GM20431 (cell line): ENCODE measurements around the gene MAN2B1.
"Not testable (repeated sequence)": the region's sequence is repeated elsewhere in the genome, so short reads cannot be mapped to it uniquely, and the experiment has no call there.

ENCODE experiments used
- in situ Hi-C: fragments of 300-500 bp; cut with MseI, MboI; formaldehyde crosslinking; loops from one replicate; pipeline ENCODE4 v1.15.0; 2020; ENCODE audit warnings: low sequenced_read_pairs; ENCODE audit not compliant: unreplicated experiment

MAN2B1 gene

DNA sequence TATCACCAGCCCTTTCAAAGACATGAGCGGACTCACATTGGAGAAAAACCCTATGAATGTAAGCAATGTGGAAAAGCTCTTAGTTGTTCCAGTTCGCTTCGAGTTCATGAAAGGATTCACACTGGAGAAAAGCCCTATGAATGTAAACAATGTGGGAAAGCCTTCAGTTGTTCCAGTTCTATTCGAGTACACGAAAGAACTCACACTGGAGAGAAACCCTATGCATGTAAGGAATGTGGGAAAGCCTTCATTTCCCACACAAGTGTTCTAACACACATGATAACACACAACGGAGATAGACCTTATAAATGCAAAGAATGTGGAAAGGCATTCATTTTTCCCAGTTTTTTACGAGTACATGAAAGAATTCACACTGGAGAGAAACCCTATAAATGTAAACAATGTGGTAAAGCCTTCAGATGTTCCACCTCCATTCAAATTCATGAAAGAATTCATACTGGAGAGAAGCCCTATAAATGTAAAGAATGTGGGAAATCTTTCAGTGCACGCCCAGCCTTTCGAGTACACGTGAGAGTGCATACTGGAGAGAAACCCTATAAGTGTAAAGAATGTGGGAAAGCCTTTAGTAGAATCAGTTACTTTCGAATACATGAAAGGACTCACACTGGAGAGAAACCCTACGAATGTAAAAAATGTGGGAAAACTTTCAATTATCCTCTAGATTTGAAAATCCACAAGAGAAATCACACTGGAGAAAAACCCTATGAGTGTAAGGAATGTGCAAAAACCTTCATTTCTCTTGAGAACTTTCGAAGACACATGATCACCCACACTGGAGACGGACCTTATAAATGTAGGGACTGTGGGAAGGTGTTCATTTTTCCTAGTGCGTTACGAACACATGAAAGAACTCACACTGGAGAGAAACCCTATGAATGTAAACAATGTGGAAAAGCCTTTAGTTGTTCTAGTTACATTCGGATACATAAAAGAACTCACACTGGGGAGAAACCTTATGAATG, 38.2 kb downstream of the MAN2B1 start:
- in situ Hi-C loops: no loop called here

DNA sequence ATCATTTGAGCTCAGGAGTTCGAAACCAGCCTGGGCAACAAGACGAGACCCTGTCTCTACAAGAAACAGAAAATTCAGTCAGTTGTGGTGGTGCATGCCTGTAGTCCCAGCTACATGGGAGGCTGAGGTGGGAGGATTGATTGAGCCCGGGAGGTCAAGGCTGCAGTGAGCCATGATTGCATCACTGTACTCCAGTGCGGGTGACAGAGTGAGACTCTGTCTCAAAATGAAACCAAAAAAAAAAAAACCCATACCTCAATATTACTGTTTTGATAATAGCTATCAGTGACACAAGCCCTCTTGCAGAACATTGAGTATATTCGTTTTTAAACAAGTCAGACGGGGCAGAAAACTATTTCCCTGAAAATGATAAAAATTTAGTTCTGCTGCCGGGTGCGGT, 39.6 kb downstream of the MAN2B1 start:
- in situ Hi-C loops: no loop called here

DNA sequence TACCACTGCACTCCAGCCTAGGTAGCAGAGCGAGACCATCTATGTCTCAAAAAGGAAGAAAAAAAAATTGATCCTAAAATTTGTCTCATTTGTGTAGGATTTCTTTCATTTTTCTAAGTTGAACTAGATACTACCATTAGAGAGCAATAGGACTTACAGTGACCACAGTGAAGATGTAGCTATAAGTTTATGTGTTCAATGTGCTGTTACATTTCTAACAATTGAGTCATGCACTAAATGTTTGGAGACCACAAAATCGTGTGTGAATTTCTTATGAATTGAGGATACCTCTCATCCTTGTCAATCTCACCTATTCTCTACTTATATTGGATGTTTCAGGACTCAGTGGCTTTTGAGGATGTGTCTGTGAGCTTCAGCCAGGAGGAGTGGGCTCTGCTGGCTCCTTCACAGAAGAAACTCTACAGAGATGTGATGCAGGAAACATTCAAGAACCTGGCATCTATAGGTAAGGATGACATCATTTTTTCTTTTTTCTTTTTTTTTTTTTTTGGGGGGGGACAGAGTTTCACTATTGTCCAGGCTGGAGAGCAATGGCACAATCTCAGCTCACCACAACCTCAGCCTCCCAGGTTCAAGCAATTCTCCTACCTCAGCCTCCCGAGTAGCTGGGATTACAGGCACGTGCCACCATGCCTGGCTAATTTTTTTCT, 43.0 kb downstream of the MAN2B1 start:
- in situ Hi-C loops: no loop called here

DNA sequence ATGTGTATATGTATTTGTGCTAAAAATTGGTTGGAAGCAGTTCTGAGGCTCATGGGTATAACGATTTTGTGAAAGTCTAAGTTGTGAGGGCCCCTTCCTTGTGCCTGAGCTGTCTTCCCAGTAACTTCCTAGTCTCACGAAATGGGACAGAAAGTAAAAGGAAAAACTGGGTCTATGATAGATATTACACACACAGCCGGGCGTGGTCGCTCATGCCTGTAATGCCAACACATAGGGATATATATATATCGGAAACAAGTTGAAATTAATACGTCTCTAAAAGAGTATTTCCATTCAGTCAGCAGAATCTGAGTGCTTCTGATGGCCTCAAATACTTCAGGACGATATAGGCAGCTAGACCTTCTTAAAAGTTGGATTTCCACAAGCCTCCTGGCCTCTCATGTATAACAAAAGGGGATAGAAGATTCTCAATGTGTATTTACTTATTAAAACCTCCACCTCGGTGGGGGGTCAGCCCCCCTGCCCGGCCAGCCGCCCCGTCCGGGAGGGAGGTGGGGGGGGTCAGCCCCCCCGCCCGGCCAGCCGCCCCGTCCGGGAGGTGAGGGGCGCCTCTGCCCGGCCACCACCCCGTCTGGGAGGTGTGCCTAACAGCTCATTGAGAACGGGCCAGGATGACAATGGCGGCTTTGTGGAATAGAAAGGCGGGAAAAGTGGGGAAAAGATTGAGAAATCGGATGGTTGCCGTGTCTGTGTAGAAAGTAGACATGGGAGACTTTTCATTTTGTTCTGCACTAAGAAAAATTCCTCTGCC, 45.1 kb downstream of the MAN2B1 start:
- in situ Hi-C loops: not testable (repeated sequence)

DNA sequence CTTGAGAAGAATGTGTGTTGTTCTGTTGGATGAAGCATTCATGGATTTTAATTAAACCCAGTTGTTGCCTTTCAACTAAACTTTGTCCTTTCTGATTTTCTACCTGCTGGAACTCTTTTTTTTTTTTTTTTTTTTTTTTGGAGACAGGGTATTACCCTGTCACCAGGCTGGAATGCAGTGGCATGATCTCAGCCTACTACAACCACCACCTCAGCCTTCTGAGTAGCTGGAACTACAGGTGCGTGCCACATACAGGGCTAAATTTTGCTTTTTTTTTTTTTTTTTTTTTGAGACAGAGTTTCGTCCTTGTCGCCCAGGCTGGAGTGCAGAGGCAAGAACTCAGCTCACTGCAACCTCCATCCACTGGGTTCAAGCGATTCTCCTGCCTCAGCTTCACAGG, 48.9 kb downstream of the MAN2B1 start:
- in situ Hi-C loops: no loop called here

DNA sequence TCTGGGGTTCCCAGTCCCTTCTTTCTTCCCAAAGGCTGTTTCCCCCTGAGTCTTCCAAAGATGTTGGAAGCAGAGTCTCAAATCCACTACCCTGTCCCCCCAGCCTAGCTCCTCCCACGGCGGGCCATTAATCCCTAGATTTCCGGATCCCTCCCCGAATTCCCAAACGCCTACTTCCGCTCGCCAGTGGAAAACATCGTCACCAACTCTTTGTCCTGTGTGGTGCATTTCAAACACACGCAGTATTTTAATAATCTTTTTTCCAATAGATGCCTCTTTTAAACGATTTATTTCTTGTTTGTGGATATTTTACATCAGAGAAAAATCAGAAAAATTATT, 55.2 kb downstream of the MAN2B1 start:
- in situ Hi-C loops: no loop called here

DNA sequence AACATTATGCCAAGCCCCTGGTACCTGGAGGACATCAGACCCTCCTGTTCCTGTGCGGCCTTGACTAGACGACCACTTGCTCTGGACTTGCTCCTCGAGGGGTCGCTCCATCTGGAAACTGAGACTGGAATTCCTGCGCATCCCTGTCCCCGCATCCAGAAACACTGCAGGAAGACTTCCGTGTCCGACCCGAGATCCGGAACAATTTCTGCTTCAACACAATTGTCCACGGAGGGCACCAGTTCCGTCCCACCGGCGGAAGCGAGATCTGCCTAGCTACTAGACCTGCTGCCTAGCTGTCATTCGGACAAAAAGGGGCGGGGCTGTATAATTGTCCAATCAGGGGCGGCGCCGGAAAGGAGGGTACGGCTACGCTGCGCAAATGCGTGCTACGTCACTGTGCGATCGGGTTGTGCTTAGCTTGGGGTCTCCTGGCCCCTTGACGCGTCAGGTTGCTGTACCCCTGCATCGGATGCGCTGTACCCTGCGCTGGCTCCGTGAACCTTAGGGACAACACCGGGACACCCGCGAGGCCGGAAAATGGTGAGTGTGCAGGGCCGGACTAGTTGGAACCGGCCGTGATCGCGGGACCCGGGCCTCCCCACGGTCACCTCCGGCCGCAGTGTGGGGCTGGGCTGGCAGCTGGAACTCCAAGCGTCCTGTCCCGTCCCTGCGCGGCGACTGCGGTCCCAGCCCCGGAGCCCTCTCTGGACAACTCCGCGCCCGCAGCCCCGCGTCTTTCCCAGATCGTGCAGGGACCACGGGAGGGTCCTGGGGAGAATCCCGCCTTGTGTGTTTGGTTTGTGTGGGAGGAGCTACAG, 55.8 kb downstream of the MAN2B1 start, which contains the start of the genes ZNF490 and ZNF791:
TSS of gene ZNF490 (minus strand) at position 274 of the 821 bp plus-strand sequence. CDS start at position 141, 133 bp downstream.
TSS of gene ZNF791 (plus strand) at position 381 of the 821 bp plus-strand sequence. CDS start at position 541, 160 bp downstream.
- in situ Hi-C loops: no loop called here

DNA sequence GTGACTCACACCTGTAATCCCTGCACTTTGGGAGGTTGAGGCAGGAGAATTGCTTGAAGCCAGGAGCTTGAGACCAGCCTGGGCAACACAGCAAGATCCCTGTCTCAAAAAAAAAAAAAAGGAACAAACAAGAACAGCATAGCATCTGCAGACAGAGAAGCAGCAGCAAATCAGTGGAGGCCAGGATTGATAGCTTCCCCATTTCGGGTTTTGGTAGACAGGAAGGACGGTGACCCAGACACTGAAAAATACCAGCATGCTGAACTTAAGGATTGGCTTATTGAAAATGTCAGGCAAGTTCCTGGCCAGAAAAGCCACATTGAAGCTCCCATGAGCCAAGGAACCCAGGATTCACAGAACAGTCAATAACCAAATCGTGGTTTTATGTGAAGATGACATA, 58.9 kb downstream of the MAN2B1 start:
- in situ Hi-C loops: no loop called here

DNA sequence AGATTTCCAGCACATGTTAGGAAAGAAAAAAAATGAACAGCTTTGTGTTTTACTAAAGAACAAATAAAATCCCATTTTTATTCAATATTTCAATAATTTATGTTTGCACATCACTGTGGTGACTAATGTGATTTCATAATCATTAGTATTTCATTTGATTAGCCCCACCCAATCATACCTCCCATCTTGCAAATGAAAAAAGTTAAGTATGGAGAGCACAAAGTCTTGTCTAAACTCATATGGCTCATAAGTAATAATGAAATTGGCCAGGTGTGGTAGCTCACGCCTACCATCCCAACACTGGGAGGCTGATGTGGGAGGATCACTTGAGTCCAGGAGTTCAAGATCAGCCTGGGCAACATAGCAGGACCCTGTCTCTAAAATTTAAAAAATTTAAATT, 59.7 kb downstream of the MAN2B1 start:
- in situ Hi-C loops: no loop called here

DNA sequence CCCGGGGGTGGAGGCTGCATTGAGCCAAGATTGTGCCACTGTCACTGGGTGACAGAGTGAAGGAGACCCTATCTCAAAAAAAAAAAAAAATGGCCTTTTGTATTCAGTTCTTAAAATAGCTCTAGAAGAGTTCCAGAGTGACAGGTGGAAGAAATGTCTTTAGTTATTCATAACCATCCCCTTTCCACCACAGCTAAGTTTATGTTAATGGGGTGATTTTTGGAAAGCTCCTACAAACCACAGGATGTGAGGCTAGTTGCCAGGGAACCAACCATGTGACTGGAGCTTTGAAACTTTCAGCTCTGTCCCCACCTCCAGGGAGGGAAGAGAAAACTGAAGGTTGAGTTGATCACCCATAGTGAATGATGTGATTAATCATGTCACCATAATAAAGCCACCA, 62.8 kb downstream of the MAN2B1 start:
- in situ Hi-C loops: no loop called here

DNA sequence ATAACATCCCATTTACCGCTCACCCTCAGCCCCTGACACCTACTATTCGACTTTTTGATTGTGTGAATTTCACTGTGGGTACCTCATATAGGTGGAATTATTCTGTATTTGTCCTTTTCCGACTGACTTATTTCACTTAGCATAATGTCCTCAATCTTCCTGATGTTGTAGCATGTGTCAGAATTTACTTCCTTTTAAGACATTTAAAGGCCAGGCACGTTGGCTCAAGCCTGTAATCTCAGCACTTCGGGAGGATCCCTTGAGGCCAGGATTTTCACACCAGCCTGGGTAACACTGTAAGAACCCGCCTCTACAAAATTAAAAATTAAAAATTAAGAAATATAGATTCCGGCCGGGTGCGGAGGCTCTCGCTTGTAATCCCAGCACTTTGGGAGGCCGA, 68.9 kb downstream of the MAN2B1 start:
- in situ Hi-C loops: no loop called here

DNA sequence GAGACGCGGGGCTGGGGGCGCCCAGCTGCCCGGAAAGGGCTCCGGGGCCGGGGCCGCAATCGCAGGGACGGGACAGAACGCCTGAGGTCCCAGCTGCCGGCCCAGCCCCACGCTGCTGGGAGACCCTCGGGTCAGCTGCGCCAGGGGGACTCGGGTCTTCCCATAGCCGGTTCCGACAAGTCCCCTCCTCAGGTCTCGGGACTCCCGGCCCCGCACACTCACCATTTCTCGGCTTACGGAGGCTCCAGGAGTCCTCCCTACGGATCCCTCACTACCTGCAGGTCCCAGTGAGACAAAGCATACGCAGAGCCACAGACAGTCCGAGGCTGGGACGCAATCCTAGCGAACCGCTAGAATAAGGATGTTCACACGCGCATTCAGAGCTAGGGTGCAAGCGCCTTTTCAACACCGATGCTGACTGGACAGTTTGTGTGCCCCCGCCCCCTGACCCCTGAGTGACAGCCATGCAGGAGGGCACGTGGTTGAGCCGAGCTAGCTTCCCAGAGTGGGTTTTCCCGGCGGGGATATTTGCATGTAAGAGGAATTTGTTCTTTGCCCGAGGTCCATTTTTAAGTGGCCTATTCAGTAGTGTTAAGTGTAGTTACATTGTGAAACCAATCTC, 69.5 kb downstream of the MAN2B1 start:
- in situ Hi-C loops: no loop called here
